CD14-positive monocyte (primary cell): ENCODE data around the gene B4GALT6. TPM values are rescaled to one million over a fixed set of nuclear protein-coding genes. Genes with fewer than 3 reads are reported as not detected.

Source experiments
- DNase-seq, 3 donors: peaks; one replicate each; pipeline ENCODE4 v3.0.0-alpha.2; 2011 to 2022
- H2AFZ ChIP-seq: 2 replicates; pipeline ENCODE4 v1.6.0; 2012; ENCODE audit warnings: mild to moderate bottlenecking, low read depth, low read length, inconsistent platforms; ENCODE audit not compliant: insufficient read depth, poor library complexity, severe bottlenecking
- H3K27ac ChIP-seq, 2 donors: 1 replicate in 1 of 2; 2 replicates in 1 of 2; pipeline ENCODE4 v1.5.1; 2012 to 2013; ENCODE audit warnings: low read length in 2 of 2, control low read depth in 1 of 2, inconsistent platforms in 1 of 2, low read depth in 1 of 2, mild to moderate bottlenecking in 1 of 2
- H3K27me3 ChIP-seq, 2 donors: one replicate each; pipeline versions ENCODE4 v1.6.0 to v1.6.1; 2011 to 2013; ENCODE audit warnings: low read length in 2 of 2; ENCODE audit not compliant: control insufficient read depth in 2 of 2, insufficient read depth in 2 of 2
- H3K36me3 ChIP-seq, 2 donors: replicated peaks in 1 of 2; 1 replicate in 1 of 2; 2 replicates in 1 of 2; pipeline versions ENCODE4 v1.5.1 to v1.6.1; 2012 to 2013; ENCODE audit warnings: low read length in 2 of 2, control low read depth in 1 of 2, inconsistent platforms in 1 of 2, mild to moderate bottlenecking in 1 of 2; ENCODE audit not compliant: insufficient read depth in 2 of 2, control insufficient read depth in 1 of 2
- H3K4me1 ChIP-seq, 2 donors: 1 replicate in 1 of 2; 2 replicates in 1 of 2; pipeline versions ENCODE4 v1.5.1 to v1.6.1; 2012 to 2013; ENCODE audit warnings: low read length in 2 of 2, control low read depth in 1 of 2, inconsistent platforms in 1 of 2, mild to moderate bottlenecking in 1 of 2, moderate library complexity in 1 of 2; ENCODE audit not compliant: insufficient read depth in 2 of 2, control insufficient read depth in 1 of 2
- H3K4me2 ChIP-seq: replicated peaks from 2 replicates; pipeline ENCODE3; 2012; ENCODE audit warnings: low read length, moderate library complexity, mild to moderate bottlenecking; ENCODE audit not compliant: poor library complexity, severe bottlenecking; ENCODE audit errors: extremely low read depth
- H3K4me3 ChIP-seq, 3 experiments: fragments of 200-600 bp in 1 of 3; sonication (generic) in 1 of 3; replicated peaks in 1 of 3; 1 replicate in 2 of 3; 2 replicates in 1 of 3; pipeline ENCODE4 v1.5.1; 2011 to 2013; ENCODE audit warnings: low read length in 3 of 3, mild to moderate bottlenecking in 3 of 3, control low read depth in 2 of 3, low read depth in 2 of 3, inconsistent platforms in 1 of 3, moderate library complexity in 1 of 3
- H3K79me2 ChIP-seq: 2 replicates; pipeline ENCODE4 v1.6.0; 2012; ENCODE audit warnings: mild to moderate bottlenecking, control low read depth, inconsistent platforms, low read length, moderate library complexity; ENCODE audit not compliant: insufficient read depth
- H3K9ac ChIP-seq: 2 replicates; pipeline ENCODE4 v1.6.0; 2017; ENCODE audit warnings: low read length, mild to moderate bottlenecking; ENCODE audit not compliant: insufficient read depth, poor library complexity, severe bottlenecking
- H3K9me3 ChIP-seq, 2 donors: replicated peaks in 1 of 2; 1 replicate in 1 of 2; 2 replicates in 1 of 2; pipeline versions ENCODE4 v1.5.1 to v1.6.1; 2012 to 2013; ENCODE audit warnings: low read length in 2 of 2, control low read depth in 1 of 2; ENCODE audit not compliant: control insufficient read depth in 1 of 2, insufficient read depth in 1 of 2
- H4K20me1 ChIP-seq: 2 replicates; pipeline ENCODE4 v1.6.0; 2012; ENCODE audit warnings: mild to moderate bottlenecking, low read length, control low read depth, moderate library complexity; ENCODE audit not compliant: insufficient read depth
- H3K27ac Mint-ChIP-seq, 7 donors: one replicate each; pipeline ENCODE4 v1.8.0; 2020; ENCODE audit warnings: mild to moderate bottlenecking in 7 of 7, mixed read lengths in 7 of 7, moderate library complexity in 6 of 7, inconsistent platforms in 2 of 7
- H3K27me3 Mint-ChIP-seq, 3 donors: one replicate each; pipeline ENCODE4 v1.8.0; 2021 to 2022; ENCODE audit warnings: low read depth in 3 of 3, mild to moderate bottlenecking in 3 of 3, mixed read lengths in 3 of 3, moderate library complexity in 3 of 3, inconsistent platforms in 1 of 3
- H3K36me3 Mint-ChIP-seq, 2 donors: one replicate each; pipeline ENCODE4 v1.8.0; 2020; ENCODE audit warnings: mixed read lengths in 2 of 2, inconsistent platforms in 1 of 2, mild to moderate bottlenecking in 1 of 2
- H3K4me1 Mint-ChIP-seq: one replicate; pipeline ENCODE4 v1.8.0; 2020; ENCODE audit warnings: mild to moderate bottlenecking, mixed read lengths
- H3K4me3 Mint-ChIP-seq, 2 donors: one replicate each; pipeline ENCODE4 v1.8.0; 2020; ENCODE audit warnings: mild to moderate bottlenecking in 2 of 2, mixed read lengths in 2 of 2, moderate library complexity in 1 of 2
- H3K9me3 Mint-ChIP-seq, 7 donors: one replicate each; pipeline ENCODE4 v1.8.0; 2020 to 2022; ENCODE audit warnings: mixed read lengths in 7 of 7, mild to moderate bottlenecking in 6 of 7, moderate library complexity in 6 of 7, inconsistent platforms in 2 of 7
- WGBS: methylation state at CpG from one replicate; pipeline ENCODE4 v1.1.5; 2013; ENCODE audit warnings: missing lambda C conversion rate; ENCODE audit not compliant: insufficient coverage; 5-methylcytosine and 5-hydroxymethylcytosine counted together
- intact Hi-C, 2 donors: fragments of 100-400 bp; cut with micrococcal nuclease; formaldehyde crosslinking; loops; one replicate each; pipeline versions ENCODE4 v1.15.0 to v1.15.1; 2023
- polyA plus RNA-seq, 3 donors: library from polyadenylated mRNA; depleted of rRNA in 1 of 3; unstranded in 2 of 3; stranded (reverse) in 1 of 3; fragments of 300-500 nt in 2 of 3; fragments of >200 nt in 1 of 3; fragmentation: Illumina TruSeq in 2 of 3; gene quantifications; 1 replicate in 2 of 3; 2 replicates in 1 of 3; pipeline ENCODE4 v1.2.3, GENCODE V29; 2012 to 2021
- TF ChIP-seq, protein P1 (sequence below): fragments of 200-600 bp; IDR thresholded peaks from one replicate; pipeline ENCODE4 v1.8.0; 2022; ENCODE audit warnings: antibody characterized with exemption, mild to moderate bottlenecking

The B4GALT6 gene
- polyA plus RNA-seq, 3 donors, result 0.09 to 0.68 (median 0.12) TPM

DNA sequence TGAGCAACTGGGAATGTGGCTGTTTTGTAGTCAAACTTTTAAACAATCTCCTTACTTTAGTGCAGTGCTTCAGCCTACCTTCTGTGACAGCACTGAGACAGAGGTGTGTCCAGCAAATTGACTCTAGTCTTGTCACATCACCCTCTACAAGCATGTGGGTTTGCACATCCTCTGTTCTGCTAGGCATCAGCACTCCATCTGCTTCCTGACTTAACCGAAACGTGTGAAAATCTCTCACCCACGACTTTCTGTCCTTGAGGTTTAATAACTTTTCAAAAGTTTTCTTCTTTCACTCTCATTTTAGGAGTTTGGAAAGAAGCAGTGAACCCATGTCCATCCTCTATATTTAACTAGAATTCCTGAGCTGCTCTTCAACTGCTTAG, 50.1 kb downstream of the B4GALT6 start:
- DNase-seq, result no peak
- Histone ChIP-seq H4K20me1 (no peaks in the 10 kb centered on the region), H3K4me1 (peaks cover 9 to 17% of the 10 kb centered on the region in 2 donors), H3K36me3 (peaks cover 0 to 6% of the 10 kb centered on the region in 2 donors), H3K9ac (no peak overlapping the region), H3K4me3 (no peak overlapping the region), H3K9me3 (no peaks in the 10 kb centered on the region), H3K4me2 (no peak overlapping the region), H2AFZ (no peak overlapping the region), H3K27ac (no peak overlapping the region), H3K79me2 (no peaks in the 10 kb centered on the region), H3K27me3 (no peaks in the 10 kb centered on the region)
- Mint-ChIP-seq H3K36me3 (peaks cover 8 to 16% of the 10 kb centered on the region in 2 donors), H3K27me3 (no peaks in the 10 kb centered on the region), H3K27ac (peak overlapping the region in 1 of 7 donors; percentile 42), H3K9me3 (peaks cover 0 to 5% (median 2%) of the 10 kb centered on the region in 7 donors), H3K4me1 (peaks cover 22% of the 10 kb centered on the region), H3K4me3 (no peak overlapping the region)
- intact Hi-C loops, result no loop called here
- WGBS, result no CpG with 5 or more reads among the region's 3 CpGs
- TF ChIP-seq, protein P1, sequence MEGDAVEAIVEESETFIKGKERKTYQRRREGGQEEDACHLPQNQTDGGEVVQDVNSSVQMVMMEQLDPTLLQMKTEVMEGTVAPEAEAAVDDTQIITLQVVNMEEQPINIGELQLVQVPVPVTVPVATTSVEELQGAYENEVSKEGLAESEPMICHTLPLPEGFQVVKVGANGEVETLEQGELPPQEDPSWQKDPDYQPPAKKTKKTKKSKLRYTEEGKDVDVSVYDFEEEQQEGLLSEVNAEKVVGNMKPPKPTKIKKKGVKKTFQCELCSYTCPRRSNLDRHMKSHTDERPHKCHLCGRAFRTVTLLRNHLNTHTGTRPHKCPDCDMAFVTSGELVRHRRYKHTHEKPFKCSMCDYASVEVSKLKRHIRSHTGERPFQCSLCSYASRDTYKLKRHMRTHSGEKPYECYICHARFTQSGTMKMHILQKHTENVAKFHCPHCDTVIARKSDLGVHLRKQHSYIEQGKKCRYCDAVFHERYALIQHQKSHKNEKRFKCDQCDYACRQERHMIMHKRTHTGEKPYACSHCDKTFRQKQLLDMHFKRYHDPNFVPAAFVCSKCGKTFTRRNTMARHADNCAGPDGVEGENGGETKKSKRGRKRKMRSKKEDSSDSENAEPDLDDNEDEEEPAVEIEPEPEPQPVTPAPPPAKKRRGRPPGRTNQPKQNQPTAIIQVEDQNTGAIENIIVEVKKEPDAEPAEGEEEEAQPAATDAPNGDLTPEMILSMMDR, result no peak

DNA sequence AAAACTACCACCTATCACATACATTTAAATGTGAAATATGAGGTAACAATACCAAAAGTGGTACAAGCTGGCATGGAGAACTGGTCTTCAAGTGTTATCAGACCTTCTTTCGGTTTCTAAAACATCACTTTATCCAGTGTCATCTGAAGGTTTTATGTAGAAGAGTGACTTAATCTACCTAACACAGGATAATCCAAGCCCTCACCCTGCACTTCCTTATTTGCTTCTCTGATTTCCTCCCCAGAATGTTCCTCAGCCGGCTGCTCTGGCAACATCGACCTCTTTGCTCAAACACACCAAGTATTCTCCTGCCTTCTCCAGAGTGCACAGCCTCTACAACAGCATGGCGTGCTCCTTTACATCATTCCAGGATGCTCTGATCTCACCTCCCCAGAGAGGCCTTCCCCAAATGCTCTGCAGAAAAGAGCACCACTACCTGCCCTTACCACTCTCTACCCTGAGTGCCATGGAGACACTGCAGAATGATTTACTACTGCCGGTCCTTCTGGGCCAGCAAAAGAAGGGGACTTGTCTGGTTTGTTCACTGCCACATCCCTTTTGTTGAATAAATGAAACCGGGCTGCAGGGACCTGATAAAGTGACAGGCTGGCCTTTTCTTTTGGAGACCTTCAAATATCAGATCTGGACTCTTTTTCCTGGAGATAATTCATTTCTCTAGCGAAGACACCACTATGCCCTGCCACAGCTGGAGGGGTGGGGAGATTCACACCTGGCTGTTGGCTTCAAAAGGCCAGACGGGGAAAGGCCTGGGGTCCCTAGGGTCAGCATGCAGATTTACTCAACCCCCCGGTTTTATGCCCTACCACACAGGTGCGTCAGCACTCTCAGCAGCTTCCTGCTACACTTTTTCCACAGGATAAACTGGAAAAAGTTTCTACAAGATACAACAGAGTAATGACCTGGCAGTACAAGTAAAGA, 50.7 kb downstream of the B4GALT6 start:
- no peak overlapping the region for H3K4me2 ChIP-seq
- H3K27me3 ChIP-seq, result no peaks in the 10 kb centered on the region
- H3K79me2 ChIP-seq, result no peaks in the 10 kb centered on the region
- no peak overlapping the region for H3K9ac ChIP-seq
- 0% methylated on average over 3 of the region's 10 CpGs for WGBS
- no peak overlapping the region for H3K4me3 ChIP-seq
- H3K4me1 ChIP-seq, result peaks cover 9 to 17% of the 10 kb centered on the region in 2 donors
- peak in 1 of 3 donors; percentile 4 for DNase-seq
- intact Hi-C loops, result no loop called here
- peaks cover 6 to 16% of the 10 kb centered on the region in 2 donors for H3K36me3 Mint-ChIP-seq
- no peaks in the 10 kb centered on the region for H4K20me1 ChIP-seq
- no peaks in the 10 kb centered on the region for H3K9me3 ChIP-seq
- H2AFZ ChIP-seq, result peak overlapping the region; percentile 57
- peak overlapping the region in 2 of 7 donors; percentile 36 to 51 for H3K27ac Mint-ChIP-seq
- peaks cover 0 to 5% (median 2%) of the 10 kb centered on the region in 7 donors for H3K9me3 Mint-ChIP-seq
- H3K36me3 ChIP-seq, result peaks cover 0 to 6% of the 10 kb centered on the region in 2 donors
- H3K27me3 Mint-ChIP-seq, result no peaks in the 10 kb centered on the region
- TF ChIP-seq, protein P1, result no peak
- H3K4me1 Mint-ChIP-seq, result peaks cover 22% of the 10 kb centered on the region
- peak overlapping the region in 1 of 2 donors; percentile 33 for H3K4me3 Mint-ChIP-seq
- H3K27ac ChIP-seq, result no peak overlapping the region
